ENCODE results near the gene RABL6.

RABL6 gene

DNA sequence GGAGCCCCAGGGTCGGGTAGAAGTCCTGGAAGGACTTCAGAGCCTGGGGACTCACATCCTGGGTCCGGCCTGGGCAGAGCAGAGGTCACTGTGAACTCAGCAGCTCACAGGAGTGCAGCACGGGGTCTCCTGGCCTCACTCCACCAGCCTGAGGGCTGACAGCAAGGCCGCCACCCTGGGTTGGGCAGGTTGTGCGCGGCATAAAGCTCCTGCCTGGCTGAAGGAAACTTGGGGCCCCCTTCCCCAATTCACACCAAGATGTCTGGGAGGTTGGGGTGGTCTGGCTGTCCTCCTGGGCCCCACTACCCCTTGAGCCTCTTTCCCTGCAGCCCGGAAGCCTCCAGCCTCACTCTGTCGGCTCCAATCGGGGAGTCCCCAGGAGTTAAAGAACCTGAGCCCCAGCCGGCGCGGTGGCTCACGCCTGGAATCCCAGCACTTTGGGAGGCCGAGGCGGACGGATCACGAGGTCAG, 45.5 kb upstream of the RABL6 start:
- TF ChIP-seq, protein P1, sequence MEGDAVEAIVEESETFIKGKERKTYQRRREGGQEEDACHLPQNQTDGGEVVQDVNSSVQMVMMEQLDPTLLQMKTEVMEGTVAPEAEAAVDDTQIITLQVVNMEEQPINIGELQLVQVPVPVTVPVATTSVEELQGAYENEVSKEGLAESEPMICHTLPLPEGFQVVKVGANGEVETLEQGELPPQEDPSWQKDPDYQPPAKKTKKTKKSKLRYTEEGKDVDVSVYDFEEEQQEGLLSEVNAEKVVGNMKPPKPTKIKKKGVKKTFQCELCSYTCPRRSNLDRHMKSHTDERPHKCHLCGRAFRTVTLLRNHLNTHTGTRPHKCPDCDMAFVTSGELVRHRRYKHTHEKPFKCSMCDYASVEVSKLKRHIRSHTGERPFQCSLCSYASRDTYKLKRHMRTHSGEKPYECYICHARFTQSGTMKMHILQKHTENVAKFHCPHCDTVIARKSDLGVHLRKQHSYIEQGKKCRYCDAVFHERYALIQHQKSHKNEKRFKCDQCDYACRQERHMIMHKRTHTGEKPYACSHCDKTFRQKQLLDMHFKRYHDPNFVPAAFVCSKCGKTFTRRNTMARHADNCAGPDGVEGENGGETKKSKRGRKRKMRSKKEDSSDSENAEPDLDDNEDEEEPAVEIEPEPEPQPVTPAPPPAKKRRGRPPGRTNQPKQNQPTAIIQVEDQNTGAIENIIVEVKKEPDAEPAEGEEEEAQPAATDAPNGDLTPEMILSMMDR (IDR thresholded peaks at IDR 0.05), result no peak

DNA sequence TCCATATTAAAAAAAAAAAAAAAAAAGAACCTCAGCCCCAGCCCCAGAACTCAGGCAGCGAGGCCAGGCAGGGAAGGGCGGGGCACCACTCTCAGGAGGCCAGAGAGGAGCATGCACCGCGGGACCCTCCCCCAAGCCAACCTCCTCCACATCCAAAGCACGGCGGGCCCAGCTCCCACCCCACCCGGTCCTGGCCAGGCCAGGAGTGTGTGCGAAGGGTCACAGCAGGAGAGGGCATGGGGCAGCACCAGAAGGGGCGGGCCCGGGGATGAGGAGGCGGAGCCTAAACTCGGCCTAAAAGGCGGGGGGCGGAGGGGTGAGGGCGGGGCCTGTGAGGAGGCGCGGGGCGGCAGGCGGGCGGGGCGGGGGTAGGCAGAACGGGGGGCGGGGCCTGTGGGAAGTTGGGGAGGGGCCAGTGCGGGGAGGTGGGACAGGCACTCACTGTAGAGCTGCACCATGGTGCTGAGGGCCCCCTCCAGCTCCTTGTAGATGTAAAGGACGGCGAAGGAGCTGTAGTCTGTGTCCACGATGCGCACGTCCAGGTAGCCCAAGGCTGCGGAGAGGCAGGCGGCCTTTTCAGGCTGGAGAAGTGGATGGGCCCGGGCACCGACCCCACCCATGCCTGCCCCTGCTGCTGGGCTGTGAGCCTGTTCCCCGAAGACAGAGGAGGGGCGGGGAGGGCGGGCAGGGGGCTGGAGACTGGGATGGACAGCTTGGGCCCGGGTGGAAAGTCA, 44.7 kb upstream of the RABL6 start:
- TF ChIP-seq, protein P1 (IDR thresholded peaks at IDR 0.05), result no peak

DNA sequence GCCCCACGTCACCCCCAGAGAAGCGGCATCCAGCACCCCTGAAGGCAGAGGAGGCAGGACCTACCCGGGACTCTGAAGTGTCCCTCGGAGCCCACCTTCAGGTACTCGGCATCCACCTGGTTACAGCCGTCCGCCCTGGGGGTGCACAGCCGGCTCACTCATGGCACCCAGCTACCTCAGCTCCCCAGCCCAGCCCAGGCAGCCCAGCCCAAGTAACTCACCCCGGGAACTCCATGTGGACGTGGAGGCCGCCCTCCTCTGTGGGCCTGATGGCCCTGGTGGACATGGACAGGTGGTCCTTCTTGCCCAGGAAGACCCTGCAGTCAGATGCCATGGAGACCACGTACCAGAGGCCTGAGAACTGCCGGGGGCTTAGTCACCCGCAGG, 44.1 kb upstream of the RABL6 start:
- TF ChIP-seq, protein P1 (IDR thresholded peaks at IDR 0.05), result no peak

DNA sequence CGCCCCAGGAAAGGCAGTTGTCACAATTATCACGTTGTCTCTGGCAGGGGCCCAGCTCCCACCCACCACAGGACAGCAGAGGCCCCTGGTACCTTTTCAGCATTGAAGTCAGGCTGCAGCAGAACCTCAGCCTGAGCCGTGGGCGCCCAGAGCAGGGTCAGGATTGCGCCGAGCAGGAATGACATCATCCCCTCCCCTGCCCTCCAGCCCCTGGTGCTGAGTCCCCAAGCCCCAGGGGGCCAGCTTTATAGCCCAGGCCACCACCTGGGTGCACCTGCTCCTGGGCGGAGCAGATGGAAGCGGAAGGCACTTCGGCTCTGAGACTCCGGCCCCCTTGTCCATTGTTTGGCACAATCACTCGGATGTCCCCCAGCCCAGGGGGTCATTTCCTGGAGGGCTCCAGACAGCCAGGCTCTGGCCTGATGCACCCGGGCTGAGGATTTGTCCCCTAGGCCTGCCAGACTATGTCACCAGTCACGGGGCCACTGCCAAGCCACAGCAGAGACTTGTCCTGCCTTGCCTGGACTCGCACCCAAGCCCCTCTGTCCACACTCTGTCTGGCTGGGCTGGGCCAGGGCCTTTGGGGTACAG, 43.4 kb upstream of the RABL6 start, which contains the start of gene LCN15:
TSS of gene LCN15 (minus strand) at position 218 of the 591 bp plus-strand sequence. CDS start at position 188, 30 bp downstream.
- TF ChIP-seq, protein P1 (IDR thresholded peaks at IDR 0.05), result no peak

DNA sequence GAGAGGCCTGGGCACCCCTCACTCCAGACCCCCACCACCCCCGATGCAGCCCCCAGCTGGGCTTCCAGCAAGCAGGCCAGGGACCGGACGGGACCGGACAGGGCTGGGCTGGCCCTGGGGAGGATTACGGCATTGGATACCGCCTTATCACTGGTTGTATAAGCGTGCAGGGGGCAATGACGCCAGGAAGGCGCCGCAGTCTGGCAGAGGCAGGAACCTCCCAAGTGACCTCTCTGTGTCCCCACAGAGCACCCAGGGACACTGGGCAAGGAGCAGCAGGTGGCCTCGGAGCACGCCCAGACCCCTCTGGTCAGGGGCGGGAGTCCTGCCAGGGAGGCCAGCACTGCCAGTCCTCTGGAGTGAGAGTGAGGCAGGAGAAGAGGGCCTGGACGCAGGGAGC, 42.7 kb upstream of the RABL6 start:
- TF ChIP-seq, protein P1 (IDR thresholded peaks at IDR 0.05), result no peak

DNA sequence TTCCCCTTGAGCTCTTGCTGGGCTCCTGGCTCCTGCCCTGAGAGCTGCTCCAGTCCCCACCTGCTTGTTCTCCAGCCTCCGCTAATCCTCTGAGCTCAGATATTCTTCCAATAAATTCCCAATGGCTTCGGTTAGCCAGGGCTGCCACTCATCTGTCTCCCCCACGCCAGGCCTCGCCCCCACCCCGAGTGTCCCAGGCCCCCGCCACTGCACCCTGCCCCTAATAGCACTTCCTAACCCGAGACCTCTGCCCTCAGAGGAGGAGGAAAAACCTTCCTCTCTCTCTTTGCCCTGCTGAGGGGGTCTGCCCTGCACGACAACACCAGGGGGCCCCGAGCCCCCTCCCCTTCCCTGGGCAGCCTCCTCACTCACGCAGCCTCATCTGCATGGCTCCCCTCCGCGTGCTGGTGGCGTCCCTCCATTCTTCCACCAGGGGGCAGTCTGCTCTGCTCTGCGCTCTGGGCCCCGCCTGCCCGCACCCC, 38.0 kb upstream of the RABL6 start:
- TF ChIP-seq, protein P1 (IDR thresholded peaks at IDR 0.05), result peak; percentile 65

DNA sequence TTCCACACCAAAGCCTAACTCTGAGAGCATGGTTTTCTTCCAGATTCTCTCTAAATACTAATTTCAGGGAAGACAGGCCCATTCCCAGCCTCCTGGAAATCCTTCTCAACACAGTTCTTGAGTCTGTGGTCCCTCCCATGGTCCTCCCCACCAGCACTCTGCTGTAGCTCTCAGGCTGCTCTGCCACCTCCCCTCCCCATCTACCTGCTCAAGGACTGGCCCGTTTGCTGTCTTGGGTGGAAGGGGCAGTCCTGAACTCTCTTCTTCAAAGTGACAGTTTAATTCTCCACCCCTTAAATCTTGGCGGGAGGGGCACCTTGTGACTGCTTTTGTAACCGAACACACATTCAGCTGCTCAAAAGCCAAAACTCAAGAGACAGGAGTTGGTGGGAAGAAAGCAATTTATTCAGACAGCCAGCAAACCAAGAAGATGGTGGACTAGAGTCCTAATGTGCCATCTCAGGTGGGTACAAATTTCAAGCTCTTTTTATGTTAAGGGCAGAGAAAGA, 35.8 kb upstream of the RABL6 start:
- TF ChIP-seq, protein P1 (IDR thresholded peaks at IDR 0.05), result no peak
